WERI-Rb-1 (cell line): ENCODE data around the gene MKX.
"Not testable (repeated sequence)": the region's sequence is repeated elsewhere in the genome, so short reads cannot be mapped to it uniquely, and the experiment has no call there.

Source experiments
- DNase-seq: peaks from one replicate; pipeline ENCODE4 v3.0.0-alpha.2; 2020
- H3K27ac ChIP-seq: fragments of 250-450 bp; sonication (Bioruptor Pico); 2 replicates; pipeline ENCODE4 v1.5.1; 2020; ENCODE audit warnings: mild to moderate bottlenecking, moderate library complexity
- H3K27me3 ChIP-seq: fragments of 250-450 bp; sonication (Bioruptor Pico); 2 replicates; pipeline ENCODE4 v1.5.1; 2021; ENCODE audit warnings: mild to moderate bottlenecking, low read depth, moderate library complexity; ENCODE audit not compliant: insufficient read depth, severe bottlenecking
- H3K36me3 ChIP-seq: fragments of 250-450 bp; sonication (Bioruptor Pico); 2 replicates; pipeline ENCODE4 v1.5.1; 2020; ENCODE audit warnings: mild to moderate bottlenecking, moderate library complexity
- H3K4me3 ChIP-seq: 2 replicates; pipeline ENCODE4 v1.5.1; 2011; ENCODE audit warnings: low read depth, mild to moderate bottlenecking, control low read depth, low read length
- H3K9me3 ChIP-seq: fragments of 250-450 bp; sonication (Bioruptor Pico); 2 replicates; pipeline ENCODE4 v1.5.1; 2021; ENCODE audit warnings: mild to moderate bottlenecking, moderate library complexity; ENCODE audit not compliant: severe bottlenecking
- CTCF ChIP-seq: IDR thresholded peaks from 2 replicates; pipeline ENCODE4 v1.5.1; 2011; ENCODE audit warnings: low read depth, mild to moderate bottlenecking, control low read depth, inconsistent platforms, low read length

The MKX gene

GRCh38 chr10:27687326-27687725, 58.3 kb downstream of the MKX start:
- Histone ChIP-seq H3K36me3 (no peaks in the 10 kb centered on the region), H3K27me3 (no peaks in the 10 kb centered on the region), H3K4me3 (no peak overlapping the region), H3K27ac (no peak overlapping the region), H3K9me3 (no peaks in the 10 kb centered on the region)
- no peak for TF ChIP-seq CTCF
- no peak for DNase-seq

DNA sequence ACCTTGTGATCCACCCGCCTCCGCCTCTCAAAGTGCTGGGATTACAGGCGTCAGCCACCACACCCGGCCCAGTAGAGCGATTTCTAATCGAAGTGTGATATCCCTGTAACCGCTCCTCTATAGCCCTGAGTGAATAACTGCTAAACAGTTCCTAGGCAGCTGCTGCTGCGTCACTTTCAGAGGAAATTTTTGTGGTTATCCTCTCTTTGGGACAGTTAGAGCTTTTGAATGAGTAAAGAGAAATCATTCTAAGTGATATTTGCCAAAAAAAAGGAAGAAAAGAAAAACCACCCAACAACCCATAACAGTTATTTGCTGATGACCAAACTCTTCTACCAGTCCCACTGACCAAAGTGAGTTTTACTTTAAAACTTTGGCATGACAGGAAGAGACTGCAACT, 59.9 kb downstream of the MKX start:
- H3K27ac ChIP-seq, result no peak overlapping the region
- H3K36me3 ChIP-seq, result no peaks in the 10 kb centered on the region
- no peak for DNase-seq
- no peak for TF ChIP-seq CTCF
- H3K27me3 ChIP-seq, result no peaks in the 10 kb centered on the region
- H3K9me3 ChIP-seq, result no peaks in the 10 kb centered on the region
- no peak overlapping the region for H3K4me3 ChIP-seq

- no peak for DNase-seq
- H3K9me3 ChIP-seq, result no peaks in the 10 kb centered on the region
- no peak overlapping the region for H3K27ac ChIP-seq
- H3K4me3 ChIP-seq, result no peak overlapping the region
- no peaks in the 10 kb centered on the region for H3K27me3 ChIP-seq
- TF ChIP-seq CTCF, result no peak
- no peaks in the 10 kb centered on the region for H3K36me3 ChIP-seq
These were observed 62.4 kb downstream of the MKX start for GRCh38 chr10:27683226-27683625.

GRCh38 chr10:27681795-27682194, 63.8 kb downstream of the MKX start:
- H3K27ac ChIP-seq, H3K4me3 ChIP-seq, H3K27me3 ChIP-seq, H3K36me3 ChIP-seq, DNase-seq, H3K9me3 ChIP-seq: not testable (repeated sequence)

DNA sequence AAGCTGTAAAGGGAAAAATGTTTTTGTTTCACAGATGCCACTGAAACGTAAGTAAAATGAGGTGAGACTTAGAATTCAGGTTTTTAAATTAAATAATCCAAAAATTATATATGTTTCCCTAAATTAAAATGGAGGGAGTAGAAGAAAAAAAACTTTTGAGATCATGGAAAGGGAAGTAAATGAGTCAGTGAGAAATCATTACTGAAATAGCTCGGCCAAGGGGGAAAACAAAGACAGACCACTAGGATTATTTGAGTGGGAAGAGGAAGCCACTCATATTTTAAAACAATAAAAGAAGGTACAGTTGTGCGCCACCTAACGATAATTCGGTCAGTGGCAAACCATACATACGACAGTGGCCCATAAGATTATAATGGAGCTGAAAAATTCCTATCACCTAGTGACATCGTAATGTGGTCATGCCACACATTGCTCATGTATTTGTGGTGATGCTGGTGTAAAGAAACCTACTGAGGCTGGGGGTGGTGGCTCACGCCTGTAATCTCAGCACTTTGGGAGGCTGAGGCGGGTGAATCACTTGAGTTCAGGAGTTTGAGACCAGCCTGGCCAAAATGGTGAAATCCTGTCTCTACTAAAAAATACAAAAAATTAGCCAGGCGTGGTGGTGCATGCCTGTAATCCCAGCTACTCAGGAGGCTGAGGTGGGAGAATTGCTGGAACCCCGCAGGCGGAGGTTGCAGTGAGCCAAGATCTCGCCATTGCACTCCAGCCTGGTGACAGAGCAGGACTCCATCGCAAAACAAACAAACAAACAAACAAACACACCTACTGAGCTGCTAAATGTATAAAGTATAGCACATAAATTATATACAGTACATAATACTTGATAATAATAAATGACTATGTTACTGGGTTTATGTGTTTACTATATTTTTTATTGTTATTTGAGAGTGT, 64.7 kb downstream of the MKX start:
- no peak for TF ChIP-seq CTCF
- Histone ChIP-seq H3K4me3 (no peak overlapping the region), H3K27me3 (no peaks in the 10 kb centered on the region), H3K36me3 (no peaks in the 10 kb centered on the region), H3K27ac (no peak overlapping the region), H3K9me3 (no peaks in the 10 kb centered on the region)
- no peak for DNase-seq

DNA sequence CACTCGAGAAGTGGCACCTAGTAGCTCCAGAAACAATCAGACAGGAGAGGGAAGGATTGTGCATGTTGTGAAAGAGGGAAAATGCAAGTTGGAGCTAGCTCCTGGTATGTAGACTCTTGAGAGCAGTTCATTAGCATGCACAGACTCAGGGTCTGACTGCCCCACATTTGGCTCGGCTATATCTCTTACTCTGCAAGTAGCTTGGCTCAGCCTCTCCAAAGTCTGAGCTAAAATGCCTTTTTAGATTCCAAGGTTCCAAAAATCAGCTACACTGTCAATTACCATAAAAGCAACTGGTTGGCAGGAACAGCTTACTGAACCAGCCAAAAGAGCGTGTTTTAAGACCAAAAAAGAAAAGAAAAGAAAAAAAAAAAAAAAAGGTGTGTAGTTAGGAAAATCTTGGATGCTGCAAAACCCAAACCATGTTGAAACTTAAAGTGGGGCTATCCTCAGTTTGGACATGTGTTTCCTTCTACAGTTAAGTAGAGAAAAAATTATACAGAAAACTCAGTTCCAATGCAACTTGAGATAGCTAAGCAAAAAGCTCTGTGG, 65.5 kb downstream of the MKX start:
- Histone ChIP-seq H3K36me3 (no peaks in the 10 kb centered on the region), H3K4me3 (no peak overlapping the region), H3K27me3 (no peaks in the 10 kb centered on the region), H3K27ac (no peak overlapping the region), H3K9me3 (no peaks in the 10 kb centered on the region)
- DNase-seq, result no peak
- no peak for TF ChIP-seq CTCF
